H1 (cell line): ENCODE results near the gene HES3. TPM values are rescaled to one million over a fixed set of nuclear protein-coding genes. Genes with fewer than 3 reads are reported as not detected.

Source experiments
- POU5F1 ChIP-seq: IDR thresholded peaks from 2 replicates; pipeline ENCODE4 v1.6.1; 2011; ENCODE audit warnings: low read depth, mild to moderate bottlenecking, low read length, moderate library complexity
- polyA plus RNA-seq, 7 experiments: library from polyadenylated mRNA; depleted of rRNA in 3 of 7; stranded (reverse) in 5 of 7; unstranded in 2 of 7; fragments of >200 nt in 5 of 7; fragments of 200-250 nt in 2 of 7; gene quantifications; 1 replicate in 5 of 7; 2 replicates in 1 of 7; 4 replicates in 1 of 7; pipeline versions ENCODE4 v1.2.1 to v1.2.3, GENCODE V29; 2011 to 2013; ENCODE audit warnings: missing spikeins in 2 of 7, mixed read lengths in 2 of 7
- total RNA-seq: library from RNA; stranded (reverse); fragmentation: NEBNext Ultra II Directional; extraction: Animal tissue kit (Norgen Biotek cat#: 25700); gene quantifications from 2 replicates; pipeline ENCODE4 v1.2.1, GENCODE V29; 2021
- TF ChIP-seq, protein P1 (sequence below): IDR thresholded peaks from 2 replicates; pipeline ENCODE4 v1.6.1; 2012; ENCODE audit warnings: inconsistent platforms

HES3 gene
- total and polyA plus RNA-seq, 2 of the 8 experiments (the other 6 are each of a cell fraction or from before 2014, with no cell fraction given) = 38.8 to 54.3 TPM

DNA sequence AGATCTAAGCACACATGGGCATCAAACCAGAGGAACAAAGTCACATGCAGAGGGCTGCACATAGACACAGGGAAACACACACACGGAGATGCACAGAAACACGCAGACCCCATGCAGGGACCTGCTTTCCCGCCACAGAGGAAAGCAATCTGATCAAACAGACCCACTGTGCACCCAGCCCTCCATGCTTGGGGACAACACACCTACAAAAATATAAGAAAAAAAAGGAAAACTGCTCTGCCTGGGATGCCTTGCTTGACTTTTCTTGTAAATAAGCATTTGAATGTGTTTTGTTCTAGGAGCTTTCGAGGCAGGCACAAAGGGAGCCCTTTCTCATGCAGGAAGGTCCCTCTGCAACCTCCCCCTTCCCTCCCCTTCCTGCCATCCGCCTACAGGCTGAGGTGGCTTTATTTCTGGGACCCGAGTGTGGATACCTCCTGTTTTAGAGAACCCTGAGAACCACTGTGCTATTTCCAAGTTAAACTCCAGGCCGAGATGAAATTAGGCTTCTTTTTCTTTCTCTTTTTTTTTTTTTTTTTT lies 4.7 kb upstream of the HES3 start (continued):
- peak; percentile 85; the same call in 1 of the 2 replicates for TF ChIP-seq POU5F1
- TF ChIP-seq, protein P1, sequence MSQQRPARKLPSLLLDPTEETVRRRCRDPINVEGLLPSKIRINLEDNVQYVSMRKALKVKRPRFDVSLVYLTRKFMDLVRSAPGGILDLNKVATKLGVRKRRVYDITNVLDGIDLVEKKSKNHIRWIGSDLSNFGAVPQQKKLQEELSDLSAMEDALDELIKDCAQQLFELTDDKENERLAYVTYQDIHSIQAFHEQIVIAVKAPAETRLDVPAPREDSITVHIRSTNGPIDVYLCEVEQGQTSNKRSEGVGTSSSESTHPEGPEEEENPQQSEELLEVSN = peak; percentile 11; the same call in 1 of the 2 replicates
